Fibroblast of peridontal ligament (primary cell): ENCODE measurements around the gene LACRT.
"Not testable (repeated sequence)": the region's sequence is repeated elsewhere in the genome, so short reads cannot be mapped to it uniquely, and the experiment has no call there.

Experiments
- DNase-seq: peaks from one replicate; pipeline ENCODE4 v3.0.0-alpha.2; 2010; ENCODE audit errors: extremely low read depth

Gene LACRT

GRCh38 chr12:54634795-54635194 lies at the start of gene LACRT:
TSS of gene LACRT (minus strand) at chr12:54634895. CDS start at chr12:54634841, 54 bp downstream.
- DNase-seq, result no peak

GRCh38 chr12:54683398-54683797 lies 48.7 kb upstream of the LACRT start:
- no peak for DNase-seq

GRCh38 chr12:54682674-54683073 lies 48.0 kb upstream of the LACRT start:
- no peak for DNase-seq

- DNase-seq, result no peak
These were observed 45.7 kb upstream of the LACRT start for GRCh38 chr12:54680374-54680773.

GRCh38 chr12:54678131-54678530 lies 43.4 kb upstream of the LACRT start:
- no peak for DNase-seq

GRCh38 chr12:54667945-54668344 lies 33.2 kb upstream of the LACRT start:
- DNase-seq, result no peak

- DNase-seq, result no peak
These were observed 31.3 kb upstream of the LACRT start for GRCh38 chr12:54666008-54666407.

GRCh38 chr12:54665022-54665635 lies 30.4 kb upstream of the LACRT start:
- DNase-seq, result not testable (repeated sequence)

GRCh38 chr12:54663603-54664002 lies 28.9 kb upstream of the LACRT start:
- DNase-seq, result no peak

- no peak for DNase-seq
These were observed 27.3 kb upstream of the LACRT start for GRCh38 chr12:54662026-54662425.

GRCh38 chr12:54661048-54661447 lies 26.4 kb upstream of the LACRT start:
- no peak for DNase-seq

GRCh38 chr12:54660320-54660962 lies 25.7 kb upstream of the LACRT start:
- no peak for DNase-seq

GRCh38 chr12:54658306-54659264 lies 23.9 kb upstream of the LACRT start:
- peak; percentile 1 for DNase-seq

- DNase-seq, result no peak
These were observed 22.5 kb upstream of the LACRT start for GRCh38 chr12:54657105-54657607.

GRCh38 chr12:54654926-54655325 lies 20.2 kb upstream of the LACRT start:
- DNase-seq, result no peak

- DNase-seq, result no peak
These were observed 18.3 kb upstream of the LACRT start for GRCh38 chr12:54653025-54653424.

- DNase-seq, result no peak
These were observed 16.2 kb upstream of the LACRT start for GRCh38 chr12:54650889-54651288.

GRCh38 chr12:54650409-54650808 lies 15.7 kb upstream of the LACRT start:
- no peak for DNase-seq

- no peak for DNase-seq
These were observed 15.1 kb upstream of the LACRT start for GRCh38 chr12:54649825-54650224.

- no peak for DNase-seq
These were observed 13.6 kb upstream of the LACRT start, which contains the start of gene DCD for GRCh38 chr12:54648265-54648664. TSS of gene DCD (minus strand) at chr12:54648365. CDS start at chr12:54648303, 62 bp downstream.

- no peak for DNase-seq
These were observed 6.9 kb upstream of the LACRT start for GRCh38 chr12:54641554-54641953.

- no peak for DNase-seq
These were observed 6.4 kb upstream of the LACRT start for GRCh38 chr12:54641089-54641488.
